ENCODE data around the gene REV1.

The REV1 gene

GRCh38 chr2:99398303-99398702 is 91.5 kb downstream of the REV1 start:
- TF ChIP-seq, protein P1, sequence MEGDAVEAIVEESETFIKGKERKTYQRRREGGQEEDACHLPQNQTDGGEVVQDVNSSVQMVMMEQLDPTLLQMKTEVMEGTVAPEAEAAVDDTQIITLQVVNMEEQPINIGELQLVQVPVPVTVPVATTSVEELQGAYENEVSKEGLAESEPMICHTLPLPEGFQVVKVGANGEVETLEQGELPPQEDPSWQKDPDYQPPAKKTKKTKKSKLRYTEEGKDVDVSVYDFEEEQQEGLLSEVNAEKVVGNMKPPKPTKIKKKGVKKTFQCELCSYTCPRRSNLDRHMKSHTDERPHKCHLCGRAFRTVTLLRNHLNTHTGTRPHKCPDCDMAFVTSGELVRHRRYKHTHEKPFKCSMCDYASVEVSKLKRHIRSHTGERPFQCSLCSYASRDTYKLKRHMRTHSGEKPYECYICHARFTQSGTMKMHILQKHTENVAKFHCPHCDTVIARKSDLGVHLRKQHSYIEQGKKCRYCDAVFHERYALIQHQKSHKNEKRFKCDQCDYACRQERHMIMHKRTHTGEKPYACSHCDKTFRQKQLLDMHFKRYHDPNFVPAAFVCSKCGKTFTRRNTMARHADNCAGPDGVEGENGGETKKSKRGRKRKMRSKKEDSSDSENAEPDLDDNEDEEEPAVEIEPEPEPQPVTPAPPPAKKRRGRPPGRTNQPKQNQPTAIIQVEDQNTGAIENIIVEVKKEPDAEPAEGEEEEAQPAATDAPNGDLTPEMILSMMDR (IDR thresholded peaks at IDR 0.05) = no peak

DNA sequence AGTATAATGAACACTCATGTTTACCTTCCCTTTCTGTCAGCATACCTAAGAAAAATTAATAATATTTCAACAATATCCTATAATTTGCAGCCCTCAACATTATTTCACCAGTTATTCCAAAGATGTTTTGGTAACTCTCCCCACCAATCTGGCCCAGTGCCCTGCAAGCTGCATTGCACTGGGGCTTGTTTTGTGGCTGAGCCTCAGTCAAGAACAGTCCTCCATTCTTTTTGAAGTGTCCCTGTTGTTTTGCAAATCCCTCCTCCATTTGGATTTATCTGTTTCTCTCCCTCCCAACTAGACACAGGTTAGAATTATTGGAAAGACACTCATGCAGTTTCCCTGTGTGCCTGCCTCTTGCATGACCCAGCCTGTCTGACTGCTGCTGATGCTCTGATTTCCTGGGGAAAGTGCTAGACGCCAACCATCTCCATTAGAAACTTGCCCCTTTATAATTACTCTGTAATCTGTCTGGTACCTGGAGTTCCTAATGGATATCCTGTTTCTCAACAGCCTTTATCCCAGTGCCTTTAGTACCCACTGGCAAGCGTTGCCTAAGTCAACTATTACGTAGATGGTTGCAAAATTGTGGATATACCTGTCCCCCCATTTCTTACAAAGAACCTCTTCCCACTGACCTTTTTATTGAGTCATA is 92.4 kb downstream of the REV1 start:
- TF ChIP-seq, protein P1 (IDR thresholded peaks at IDR 0.05) = no peak

DNA sequence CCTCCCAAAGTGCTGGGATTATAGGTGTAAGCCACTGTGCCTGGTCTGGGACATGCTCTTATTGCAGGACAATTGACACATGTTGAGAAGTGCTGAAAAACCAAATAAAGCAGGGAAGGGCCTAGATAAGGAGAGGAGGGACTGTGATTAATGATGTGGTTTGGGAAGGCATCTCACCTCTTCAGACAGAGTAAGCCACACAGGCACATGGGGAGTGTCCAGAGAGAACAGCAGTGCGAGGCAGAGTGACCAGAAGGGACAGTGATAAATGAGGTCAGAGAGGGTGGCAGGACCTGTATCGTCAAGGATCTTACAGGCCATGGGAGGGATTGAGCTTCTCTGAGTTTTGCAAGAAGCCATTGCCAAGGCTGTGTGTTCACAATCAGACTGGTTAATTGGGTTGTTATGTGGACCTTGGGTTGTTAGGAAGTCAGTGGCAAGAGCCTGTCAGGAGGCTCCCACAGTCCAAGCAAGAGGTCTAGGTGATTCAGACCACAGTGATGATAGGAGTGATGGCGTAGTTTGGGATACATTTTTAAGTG is 94.2 kb downstream of the REV1 start:
- TF ChIP-seq, protein P1 (IDR thresholded peaks at IDR 0.05) = no peak

DNA sequence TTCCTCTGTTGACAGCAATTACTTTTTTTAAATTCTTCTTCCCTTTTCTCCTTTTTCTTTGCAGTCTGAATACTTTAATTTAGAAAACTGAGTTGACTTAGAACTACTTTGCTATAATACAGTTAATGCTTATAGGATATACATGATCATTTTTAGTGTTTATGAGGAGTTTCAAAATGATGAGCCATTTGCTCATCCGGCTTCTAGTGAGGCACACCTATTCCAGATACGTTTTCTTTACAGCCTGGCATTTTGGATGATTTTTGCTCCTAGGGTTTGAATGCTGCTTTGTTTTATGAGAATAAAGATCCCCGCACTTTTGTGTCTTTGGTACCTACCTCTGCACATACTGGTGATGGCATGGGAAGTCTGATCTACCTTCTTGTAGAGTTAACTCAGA is 99.9 kb downstream of the REV1 start:
- TF ChIP-seq, protein P1 (IDR thresholded peaks at IDR 0.05) = no peak

DNA sequence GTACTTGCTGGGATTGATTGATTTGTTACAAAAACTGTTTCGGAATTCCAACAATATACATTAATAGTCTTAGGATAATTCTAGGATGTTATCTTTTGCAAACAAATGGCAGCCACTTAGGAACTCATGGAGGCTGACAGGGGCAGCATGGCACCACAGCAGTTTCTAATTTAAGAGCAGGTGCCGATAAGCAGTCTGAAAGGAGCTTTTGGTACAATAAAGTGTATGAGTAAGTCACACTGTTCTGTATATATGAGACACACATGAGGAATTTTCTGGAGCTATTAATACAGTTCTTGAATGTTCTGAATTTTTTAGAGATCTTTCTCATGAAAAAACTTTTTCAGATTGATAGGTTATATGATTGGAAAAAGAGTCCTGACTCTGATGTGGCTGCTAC is 100.4 kb downstream of the REV1 start:
- TF ChIP-seq, protein P1 (IDR thresholded peaks at IDR 0.05) = no peak

- TF ChIP-seq, protein P1 (IDR thresholded peaks at IDR 0.05) = no peak
Measured at GRCh38 chr2:99388892-99389291, 100.9 kb downstream of the REV1 start.

- TF ChIP-seq, protein P1 (IDR thresholded peaks at IDR 0.05) = no peak
Measured at GRCh38 chr2:99386011-99386410, 103.8 kb downstream of the REV1 start.
